ENCODE results near the gene ACMSD.
"Not testable (repeated sequence)": the region's sequence is repeated elsewhere in the genome, so short reads cannot be mapped to it uniquely, and the experiment has no call there.

Gene ACMSD

GRCh38 chr2:134855709-134856108 is 17.3 kb downstream of the ACMSD start:
- no peak for DNase-seq

DNA sequence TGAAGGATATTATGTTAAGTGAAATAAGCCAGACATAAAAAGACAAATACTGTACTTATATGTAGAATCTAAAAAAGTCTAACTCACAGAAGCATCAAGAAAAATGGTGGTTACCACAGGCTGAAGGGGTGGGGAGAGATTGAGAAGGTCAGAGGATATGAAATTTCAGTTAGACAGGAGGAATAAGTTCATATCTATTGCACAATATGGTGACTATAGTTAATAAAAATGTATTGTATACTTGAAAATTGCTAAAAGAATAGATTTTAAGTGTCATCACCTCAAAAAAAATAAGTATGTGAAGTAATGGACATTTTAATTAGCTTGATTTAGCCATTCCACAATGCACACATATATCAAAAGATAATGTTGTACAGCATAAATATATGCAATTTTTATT is 19.8 kb downstream of the ACMSD start:
- DNase-seq: no peak

DNA sequence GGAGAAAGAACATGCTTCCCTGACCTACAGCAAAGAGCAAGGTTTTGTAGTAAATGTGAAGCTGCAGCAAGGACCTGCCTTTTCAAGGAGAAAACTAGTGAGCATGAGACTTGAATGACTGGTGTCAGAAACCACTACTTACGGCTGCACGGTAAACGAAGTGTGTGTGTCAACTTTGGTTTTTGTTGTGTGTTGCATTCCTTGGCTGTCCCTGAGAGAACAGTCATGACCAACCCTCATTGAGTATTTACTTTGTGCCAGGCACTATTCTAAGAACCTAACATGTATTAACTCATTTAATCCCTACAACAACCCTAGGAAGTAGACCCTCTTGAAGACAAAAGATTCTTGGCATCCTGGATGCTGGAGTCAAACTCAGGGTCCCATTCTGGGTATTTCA is 22.8 kb downstream of the ACMSD start:
- DNase-seq: no peak

- DNase-seq: no peak
Observed at GRCh38 chr2:134862069-134862468, 23.7 kb downstream of the ACMSD start.

GRCh38 chr2:134862674-134863073 is 24.3 kb downstream of the ACMSD start:
- no peak for DNase-seq

- DNase-seq: no peak
Observed at GRCh38 chr2:134863446-134863845, 25.0 kb downstream of the ACMSD start.

DNA sequence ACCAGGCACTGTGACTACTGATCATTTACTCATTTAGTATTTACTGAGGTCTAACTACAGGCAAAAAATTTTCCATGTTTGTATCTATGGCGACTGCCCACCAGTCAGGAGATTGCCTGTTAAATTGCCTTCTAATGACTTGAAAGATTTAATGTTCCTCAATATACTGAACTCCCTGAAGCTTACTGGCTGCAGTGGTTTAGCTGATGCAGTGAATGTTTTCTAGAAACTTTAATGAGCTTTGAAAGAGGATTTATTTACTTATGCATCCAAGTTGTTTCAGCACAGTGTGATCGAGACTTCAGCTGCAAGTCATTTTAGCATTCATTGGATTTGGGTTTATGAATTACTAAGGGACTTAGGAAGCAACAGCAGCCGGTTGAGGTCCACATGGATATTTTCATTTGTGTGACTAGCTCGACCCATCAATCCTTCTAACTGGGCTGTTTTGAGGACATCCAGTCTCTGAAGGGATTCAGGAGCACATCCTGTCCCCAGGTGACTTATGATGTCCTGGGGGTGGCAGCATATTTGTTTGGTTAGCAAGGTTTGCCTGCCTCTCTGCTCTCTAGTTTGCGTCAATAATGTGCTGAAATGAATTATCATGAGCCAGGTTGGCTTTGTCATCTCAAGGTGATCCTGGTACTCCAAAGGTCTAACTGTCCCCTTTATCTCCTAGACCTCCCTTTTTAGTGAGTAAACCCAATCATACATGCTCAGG is 26.8 kb downstream of the ACMSD start:
- DNase-seq: no peak

GRCh38 chr2:134866498-134867099 is 28.2 kb downstream of the ACMSD start:
- DNase-seq: no peak

DNA sequence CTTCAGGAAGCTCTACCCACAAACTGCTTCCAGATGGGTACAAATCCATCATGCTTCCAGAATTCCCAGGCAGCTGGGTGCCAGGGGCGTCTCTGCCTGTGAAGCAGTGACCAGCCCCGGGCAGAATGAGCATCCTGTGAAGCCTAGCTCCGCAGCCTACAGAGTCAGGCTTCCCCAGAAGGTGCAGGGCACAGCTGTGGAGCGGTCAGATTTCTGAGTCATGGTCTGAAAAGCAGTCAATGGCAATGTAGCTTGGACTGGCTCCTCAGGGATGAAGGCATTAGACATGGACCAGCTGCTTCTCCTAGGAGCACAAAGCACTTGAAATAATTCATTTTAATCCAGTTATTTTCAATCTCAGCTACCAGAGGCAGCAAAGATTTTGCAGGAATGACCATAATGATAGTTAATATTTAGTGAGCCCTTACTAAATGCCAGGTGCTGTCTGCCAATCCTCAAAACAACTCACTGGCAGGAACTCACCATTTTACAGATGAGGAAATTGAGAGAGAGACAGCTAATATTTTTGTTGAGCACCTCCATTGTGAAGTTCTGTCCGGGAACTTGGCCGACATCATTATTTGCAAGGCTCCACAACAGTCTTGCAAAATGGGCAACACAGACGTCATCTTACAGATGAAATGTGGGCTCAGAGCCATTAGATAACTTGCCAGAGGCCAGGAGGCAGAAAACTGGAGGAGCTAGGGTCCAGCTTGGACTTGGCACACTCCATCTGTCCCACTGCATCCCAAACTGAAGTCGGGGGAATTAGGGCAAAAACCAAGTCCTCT is 31.7 kb downstream of the ACMSD start:
- no peak for DNase-seq

- no peak for DNase-seq
Observed at GRCh38 chr2:134873152-134873551, 34.7 kb downstream of the ACMSD start.

DNA sequence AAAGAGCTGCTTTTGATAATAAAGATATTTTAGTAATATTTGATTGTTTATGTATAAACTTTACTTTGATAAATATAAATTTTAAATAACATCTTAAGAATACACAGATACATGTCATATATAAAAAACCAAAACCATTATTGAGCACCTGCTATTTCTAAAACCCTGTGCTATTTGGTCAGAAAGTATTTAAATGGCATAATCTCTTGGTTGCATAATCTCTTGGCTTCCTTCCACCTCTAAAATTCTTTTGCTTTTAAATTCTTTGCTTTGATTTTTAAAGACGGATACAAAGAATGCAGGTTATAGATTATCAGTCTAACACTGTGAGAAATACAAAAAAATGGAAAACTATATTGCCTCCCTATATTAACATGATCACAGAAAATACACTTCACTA is 36.9 kb downstream of the ACMSD start:
- DNase-seq: no peak

GRCh38 chr2:134882773-134883172 is 44.4 kb downstream of the ACMSD start:
- no peak for DNase-seq

DNA sequence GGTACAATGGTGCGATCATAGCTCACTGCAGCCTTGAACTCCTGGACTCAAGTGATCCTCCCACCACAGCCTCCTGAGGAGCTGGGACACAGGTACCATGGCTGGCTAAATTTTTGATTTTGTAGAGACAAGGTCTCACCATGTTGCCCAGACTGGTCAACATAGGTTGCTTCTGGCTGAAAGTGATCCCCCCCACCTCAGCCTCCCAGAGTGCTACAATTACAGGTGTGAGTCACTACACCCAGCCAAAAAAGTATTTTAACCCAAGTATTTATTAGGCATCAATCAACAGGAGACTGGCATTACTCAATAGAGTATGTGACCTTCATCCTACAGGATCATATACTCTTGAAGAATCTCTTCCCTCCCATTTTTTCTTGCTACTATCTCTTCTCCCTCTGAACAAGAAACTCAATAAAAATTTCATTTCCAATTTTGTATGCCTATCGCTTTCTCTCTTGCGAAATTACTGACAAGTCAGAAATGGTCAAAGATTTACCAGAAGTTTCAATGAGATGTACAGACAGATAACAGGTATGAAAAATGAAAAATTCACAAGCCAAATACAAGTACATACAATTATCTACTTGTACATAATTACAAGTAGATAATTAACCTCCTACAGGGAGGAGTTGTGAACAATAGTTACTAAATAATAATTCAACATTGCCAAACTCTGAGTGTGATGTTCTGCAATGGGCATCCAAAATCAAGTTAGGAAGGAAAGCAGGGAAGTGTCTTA is 45.3 kb downstream of the ACMSD start:
- no peak for DNase-seq

GRCh38 chr2:134884435-134884834 is 46.0 kb downstream of the ACMSD start:
- no peak for DNase-seq

DNA sequence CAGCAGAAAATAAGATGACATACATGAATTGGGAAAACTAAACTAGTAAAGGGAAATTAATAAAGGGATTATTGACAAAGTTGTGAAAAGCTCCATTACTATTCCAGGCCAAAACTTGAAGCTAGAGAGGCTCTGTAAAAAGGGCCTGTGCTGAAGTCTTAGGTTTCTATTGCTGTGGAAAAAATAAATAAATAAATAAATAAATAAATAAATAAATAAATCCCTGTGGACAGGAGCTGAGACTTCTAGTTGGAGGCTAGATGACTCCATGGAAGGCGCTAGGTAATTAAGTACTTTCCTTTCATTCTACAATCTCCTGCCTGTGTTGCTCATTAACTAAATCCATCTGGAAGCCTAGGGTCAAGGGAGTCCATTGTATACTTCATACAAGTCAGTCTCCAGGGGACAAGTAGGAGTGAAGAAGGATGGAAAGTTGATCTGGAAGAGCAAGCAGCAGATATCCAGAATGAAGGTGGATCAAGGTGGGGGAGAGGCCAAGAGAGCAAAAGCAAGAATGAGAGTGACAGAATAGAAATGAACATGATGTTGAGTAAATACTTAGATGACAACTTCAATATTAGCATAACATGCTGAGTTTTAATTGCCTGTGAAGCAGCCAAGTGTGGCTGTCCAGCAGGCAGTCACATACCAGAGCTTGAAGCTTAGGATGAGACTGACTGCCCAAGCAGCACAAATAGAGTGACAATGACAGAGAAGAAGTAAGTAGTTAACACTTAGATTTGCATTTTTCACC is 54.0 kb downstream of the ACMSD start:
- DNase-seq: no peak

GRCh38 chr2:134897932-134898331 is 59.5 kb downstream of the ACMSD start:
- DNase-seq: no peak

- DNase-seq: no peak
Observed at GRCh38 chr2:134899204-134899603, 60.8 kb downstream of the ACMSD start.

- no peak for DNase-seq
Observed at GRCh38 chr2:134900151-134900550, 61.7 kb downstream of the ACMSD start.

- not testable (repeated sequence) for DNase-seq
Observed at GRCh38 chr2:134903701-134904100, 65.3 kb downstream of the ACMSD start.

DNA sequence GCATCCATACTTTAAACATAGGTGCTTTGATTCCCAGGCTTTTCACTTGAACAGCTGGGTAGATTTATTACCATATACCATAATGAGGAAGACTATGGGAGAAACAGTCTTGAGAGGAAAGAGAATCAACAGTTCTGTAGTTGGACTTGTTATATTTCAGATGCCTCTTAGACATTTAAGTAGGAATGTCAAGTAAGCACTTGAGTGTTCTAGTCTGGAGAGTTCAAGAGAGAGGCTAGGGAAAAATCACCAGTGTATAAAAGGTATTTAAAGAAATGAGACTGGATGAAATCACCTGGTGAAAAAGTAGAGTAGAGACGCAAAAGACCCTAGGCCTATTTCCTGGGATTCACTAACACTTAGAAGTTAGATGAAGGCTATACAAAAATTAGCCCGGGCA is 66.8 kb downstream of the ACMSD start:
- DNase-seq: no peak

DNA sequence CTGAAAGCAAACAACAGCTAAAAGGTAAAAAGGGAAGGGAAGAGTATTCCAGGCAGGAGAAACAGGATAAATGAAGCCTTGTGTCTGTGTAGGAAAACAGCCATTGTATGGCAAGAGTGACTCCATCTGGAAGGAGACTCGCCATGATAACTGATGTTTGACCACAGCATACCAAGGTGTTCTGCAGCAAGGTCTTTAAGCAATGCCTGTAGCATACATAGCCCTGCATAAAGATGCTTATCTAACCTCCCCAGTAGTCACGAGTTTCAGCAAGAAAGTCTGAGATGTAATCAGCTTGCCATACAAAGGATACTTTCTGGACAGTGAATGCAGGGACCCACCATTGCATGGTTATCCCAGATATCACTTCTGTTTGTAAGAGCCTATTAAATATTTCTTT is 68.3 kb downstream of the ACMSD start:
- no peak for DNase-seq

DNA sequence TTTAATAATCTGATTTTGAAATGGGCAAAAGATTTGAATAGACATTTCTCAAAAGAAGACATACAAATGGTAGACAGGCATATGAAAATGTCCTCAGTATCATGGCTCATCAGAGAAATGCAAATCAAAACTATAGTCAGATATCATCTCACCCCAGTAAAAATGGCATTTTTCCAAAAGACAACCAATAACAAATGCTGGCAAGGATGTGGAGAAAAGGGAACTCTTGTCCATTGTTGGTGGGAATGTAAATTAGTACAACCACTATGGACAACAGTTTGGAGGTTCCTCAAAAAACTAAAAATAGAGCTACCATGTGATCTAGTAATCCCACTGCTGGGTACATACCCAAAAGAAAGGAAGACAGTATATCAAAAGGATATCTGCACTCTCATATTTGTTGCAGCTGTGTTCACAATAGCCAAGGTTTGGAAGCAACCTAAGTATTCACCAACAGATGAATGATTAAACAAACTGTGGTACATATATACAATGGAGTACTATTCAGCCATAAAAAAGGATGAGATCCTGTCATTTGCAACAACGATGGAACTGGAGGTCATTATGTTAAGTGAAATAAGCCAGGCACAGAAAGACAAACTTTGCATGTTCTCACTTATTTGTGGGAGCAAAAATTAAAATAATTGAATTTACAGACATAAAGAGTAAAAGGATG is 69.2 kb downstream of the ACMSD start:
- DNase-seq: not testable (repeated sequence)

Data from DMS153 (cell line).